IPS-NIHi11 (cell line): ENCODE results near the gene TMEM184A.

ENCODE experiments used
- DNase-seq: peaks from one replicate; pipeline ENCODE4 v3.0.0; 2012; ENCODE audit warnings: mixed read lengths, low spot score

Gene TMEM184A

DNA sequence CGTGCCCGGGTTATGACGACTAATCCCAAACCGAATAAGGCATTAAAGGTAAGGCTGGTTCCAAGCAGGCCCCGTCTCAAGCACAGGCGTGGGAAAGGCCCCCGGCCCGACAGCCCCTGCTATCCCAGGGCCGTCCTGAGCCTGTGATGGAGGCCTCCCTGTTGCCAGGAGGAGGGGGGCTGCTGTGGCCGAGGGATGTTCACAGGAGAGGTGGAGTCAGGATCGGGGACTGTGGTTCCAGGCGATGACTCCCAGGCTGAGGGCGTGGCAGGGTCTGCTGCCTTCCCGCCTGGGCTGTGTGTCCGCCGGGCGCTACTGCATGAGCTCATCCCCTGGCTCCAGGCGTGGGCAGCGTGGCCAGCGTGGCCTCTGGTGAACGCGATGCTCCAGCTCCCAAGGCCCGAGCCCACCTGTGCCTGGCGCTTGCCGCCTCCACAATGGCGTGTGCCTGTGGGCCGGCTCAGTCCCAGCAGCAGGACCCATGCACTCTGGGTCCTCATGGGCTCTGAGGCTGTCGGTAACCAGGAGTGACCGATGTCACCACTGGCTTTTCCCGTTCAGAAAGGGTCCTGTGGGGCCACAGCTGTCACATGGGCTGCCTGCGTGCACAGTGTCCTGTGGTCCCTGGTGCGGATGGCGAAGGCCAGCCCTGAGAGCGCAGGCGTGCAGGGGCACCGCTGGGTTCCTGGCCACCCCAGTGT lies 16.7 kb downstream of the TMEM184A start:
- DNase-seq, result no peak

DNA sequence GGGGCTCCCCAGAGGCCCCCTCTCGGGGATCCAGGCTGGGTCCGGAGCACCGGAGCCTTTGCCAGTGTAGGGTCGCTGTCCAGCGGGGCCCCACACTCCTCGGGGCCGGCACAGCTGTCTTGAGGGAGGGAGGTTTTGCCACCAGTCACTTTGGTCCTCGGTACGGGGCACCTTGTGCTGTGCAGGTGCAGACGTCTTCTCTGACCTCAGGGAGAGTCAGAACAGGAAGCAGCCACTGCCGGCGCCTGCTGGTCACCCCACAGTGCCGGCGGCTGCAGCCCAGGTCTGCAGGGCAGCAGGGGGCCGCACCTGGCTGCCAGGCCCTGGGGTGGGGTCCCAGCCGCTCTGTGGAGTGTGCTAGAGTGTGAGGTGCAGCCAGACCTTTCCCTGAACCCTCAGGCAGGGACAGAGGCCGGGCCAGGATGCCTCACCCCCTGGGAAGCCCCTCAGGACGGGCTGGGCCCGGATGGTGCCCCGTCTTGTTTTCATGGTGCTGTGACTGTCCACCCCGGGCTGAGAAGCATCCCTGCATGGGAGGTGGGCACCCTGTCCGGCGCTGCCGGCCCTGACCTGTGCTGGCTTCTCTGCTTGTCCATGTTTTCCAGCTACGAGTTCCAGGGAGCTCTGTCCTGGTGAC lies 17.3 kb downstream of the TMEM184A start:
- DNase-seq, result no peak

DNA sequence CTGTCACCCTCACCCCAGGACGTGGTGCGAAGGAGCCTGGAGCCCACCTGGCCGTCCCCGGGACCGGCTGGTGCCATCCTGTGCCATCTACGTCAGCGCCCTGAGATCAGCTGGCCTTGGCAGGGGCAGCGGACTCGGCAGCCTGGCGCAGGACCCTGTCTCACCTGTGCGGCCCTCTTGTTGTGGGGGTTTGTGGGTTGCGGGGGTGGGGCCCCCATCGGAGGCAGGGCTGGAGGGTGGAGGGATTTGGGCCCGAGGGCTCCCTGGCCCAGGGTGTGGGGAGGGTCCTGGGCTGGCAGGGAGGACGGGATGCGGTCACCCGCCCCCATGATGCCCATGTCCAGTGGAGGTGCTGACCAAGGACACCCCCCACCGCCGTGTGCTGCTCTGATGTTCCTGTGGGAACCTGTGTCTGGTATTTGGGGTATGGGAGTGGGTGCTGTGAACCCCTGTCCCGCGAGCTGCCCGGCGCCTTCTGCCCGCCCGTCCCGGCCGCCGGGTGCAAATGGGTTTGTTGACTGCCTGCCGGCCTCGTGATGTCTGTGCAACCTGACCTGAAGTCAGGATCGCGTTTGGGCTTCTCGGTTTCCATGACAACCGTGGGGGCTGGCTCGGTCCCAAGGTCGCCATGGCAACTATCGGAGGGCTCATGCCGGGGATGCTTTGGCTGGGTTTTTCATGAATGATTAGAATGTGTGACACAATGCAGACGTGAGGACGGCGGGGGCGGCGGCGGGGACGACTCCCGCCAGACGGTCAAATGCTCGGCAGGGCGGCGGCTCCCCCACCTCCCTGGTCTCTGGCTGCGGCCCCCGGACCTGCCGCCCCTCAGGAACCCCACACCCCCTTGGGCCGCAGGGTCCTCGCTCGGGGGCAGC lies 18.2 kb downstream of the TMEM184A start:
- peak; percentile 78 for DNase-seq

DNA sequence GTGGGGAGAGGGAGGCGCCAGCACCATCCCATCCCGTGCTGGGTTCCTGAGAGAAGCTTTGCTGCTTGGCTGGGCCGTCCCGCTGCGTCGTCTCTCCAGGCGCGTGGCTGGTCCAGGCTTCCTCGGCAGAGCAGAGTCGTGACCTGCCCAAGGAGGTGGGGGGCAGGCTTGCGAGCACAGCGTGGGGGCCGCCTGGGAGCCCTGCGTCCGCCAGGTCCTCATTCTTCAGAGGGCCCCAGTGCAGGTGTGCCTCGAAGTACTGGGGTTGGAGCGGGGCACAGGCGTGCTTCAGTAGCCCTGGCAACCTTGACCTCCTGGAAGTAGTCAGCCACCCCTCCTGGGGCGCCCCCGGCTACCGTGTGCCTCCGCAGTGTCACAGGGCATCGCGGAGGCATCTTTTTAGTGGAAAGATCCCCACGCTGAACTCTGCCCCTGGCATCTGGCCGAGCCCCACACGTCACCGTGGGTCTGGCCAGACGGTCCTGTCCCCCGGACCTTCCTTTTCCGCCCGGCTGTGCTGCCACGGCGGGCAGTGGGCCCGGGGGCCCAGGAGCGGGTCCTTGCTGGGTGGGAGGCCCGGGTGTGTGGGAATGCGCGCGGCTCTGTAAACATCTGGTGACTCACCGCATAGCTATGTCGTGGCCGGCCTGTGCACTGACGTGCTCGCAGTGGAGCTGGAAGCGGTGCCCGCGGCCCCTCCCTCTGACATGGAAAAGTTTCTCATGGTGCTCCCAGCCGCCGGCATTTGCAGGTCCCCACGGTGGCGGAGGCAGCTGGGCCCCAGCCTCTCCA lies 19.1 kb downstream of the TMEM184A start:
- DNase-seq, result peak; percentile 87

DNA sequence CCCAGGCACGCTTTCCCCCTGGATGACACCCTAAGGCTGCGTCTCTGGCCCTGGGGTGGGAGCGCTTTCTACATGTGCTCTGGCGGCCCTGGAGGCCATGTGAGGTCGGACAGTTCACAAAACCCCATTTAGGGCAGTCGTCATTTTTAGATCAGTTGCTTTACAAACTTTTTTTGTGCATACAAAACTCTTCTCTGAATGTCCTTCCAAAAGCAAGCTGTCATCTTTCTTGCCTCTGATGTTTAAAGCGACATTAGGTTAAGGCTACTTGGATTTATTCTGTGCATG lies 19.6 kb downstream of the TMEM184A start:
- DNase-seq, result no peak

DNA sequence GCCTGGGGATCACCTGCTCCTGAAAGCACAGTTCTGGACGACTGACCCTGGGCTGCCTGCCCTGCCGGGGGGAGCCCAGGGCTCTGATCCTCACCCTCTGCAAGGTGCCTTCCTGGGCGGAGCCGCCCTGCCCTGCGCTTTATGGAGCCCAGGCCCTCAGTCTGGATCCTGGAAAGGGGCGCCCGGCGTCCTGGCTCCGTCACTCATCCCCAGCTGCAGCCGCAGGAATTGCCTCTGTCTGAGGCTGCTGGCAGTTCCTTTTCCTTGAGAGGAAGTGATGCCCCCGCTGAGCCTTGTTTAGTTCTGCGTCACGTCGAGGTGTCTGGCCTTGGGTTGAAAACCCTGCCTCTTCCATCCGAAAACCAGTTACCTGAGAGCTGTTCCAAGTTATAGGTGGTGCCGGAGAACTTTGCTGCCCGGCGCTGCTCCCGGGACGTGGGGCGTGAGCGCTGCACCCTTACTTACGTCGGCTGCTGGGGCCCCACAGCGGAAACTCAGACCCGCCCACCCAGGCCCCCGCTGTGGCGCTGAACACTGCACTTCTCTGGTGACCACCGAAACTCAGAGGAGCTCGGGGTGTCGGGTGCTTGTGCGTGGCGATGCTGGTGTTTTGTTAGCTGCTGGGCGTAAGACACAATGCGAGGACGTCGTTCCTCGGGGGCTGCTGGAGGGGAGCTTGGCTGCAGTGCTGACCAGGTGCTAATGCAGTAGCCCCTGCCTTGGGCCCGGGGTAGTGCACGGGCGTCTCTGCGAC lies 20.1 kb downstream of the TMEM184A start:
- DNase-seq, result no peak

DNA sequence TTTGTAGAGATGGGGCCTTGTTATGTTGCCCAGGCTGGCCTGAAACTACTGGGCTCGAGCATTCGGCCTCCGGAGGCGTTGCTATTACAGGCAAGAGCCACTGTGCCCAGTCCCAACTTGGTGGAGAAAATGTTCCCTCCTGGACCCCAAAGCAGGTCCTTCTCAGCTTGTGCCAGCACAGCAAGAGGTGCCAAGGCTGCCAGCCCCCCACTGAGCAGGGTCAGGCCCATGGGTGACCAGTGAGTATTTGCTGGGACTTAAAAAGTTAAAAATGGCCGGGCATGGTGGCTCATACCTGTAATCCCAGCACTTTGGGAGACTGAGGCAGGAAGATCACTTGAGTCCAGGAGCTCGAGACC lies 20.9 kb downstream of the TMEM184A start:
- no peak for DNase-seq

DNA sequence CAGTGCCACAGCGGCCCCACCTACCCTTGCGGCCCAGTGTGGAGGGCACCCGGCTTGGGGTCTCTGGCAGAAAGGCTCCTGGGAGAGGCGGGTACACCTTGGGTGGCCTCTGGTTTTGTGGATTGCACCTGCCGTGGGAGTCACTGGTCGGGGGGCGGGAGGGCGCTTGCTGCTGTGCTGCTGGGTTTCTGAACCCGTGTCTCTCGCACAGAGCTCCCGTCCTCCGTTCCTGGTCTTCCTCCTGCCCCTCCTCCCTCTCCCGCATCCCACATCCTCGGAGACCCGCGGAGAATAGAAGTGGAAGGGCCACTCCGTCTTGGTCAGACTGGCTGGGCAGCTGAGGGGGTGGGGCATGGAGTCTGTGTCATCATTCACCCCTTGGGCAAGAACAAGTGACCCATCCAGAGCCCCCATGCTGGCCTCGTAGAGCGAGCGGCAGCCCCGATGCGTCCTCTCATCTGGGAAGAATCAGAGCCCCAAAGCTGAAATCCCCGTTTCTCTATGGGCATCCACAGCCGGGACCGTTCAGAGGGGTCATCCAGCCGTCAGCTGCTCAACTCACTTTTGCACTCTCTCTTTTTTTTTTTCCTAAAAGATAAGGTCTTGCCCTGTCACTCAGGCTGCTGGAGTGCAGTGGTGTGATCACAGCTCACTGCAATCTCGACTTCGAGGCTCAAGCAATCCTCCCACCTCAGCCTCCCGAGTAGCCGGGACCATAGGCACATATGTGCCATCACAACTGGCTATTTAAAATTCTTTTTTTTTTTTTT lies 21.5 kb downstream of the TMEM184A start:
- no peak for DNase-seq

DNA sequence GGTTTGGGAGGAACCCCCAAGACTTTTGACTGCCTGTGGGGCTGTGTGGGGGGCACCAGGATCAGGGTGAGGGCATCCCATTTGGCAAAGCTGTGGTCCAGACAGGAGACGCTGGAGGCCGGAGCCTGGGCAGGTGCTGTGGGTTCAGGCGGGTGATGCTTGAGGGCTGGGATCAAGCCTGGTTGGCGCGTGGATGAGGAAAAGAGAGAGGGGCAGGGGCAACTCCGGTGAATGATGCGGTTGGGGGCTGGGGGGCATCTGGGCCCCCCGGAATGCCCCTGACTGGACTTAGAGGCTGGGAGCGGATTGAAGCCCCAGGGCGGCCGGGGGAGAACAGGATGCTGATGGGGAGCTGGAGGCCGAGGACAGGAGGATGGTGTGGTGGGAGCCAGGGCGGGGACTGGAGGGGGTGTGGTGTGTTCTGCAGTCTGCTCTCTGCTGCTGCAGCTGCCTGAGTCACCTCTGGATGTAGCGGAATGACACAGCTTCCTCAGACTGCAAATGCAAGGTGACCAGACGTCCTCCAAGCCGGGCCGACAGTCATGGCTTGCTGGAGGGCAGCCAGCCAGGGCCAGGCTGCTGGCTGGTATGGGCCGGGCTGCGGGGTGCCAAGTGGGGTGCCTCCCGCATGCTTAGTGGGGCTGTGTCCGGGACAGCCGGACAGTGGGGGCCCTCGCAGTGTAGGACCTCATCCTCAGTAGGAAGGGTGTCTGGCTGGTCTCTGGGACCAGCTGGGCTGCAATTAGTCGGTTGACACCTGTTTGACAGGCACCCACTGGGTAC lies 22.3 kb downstream of the TMEM184A start:
- no peak for DNase-seq

DNA sequence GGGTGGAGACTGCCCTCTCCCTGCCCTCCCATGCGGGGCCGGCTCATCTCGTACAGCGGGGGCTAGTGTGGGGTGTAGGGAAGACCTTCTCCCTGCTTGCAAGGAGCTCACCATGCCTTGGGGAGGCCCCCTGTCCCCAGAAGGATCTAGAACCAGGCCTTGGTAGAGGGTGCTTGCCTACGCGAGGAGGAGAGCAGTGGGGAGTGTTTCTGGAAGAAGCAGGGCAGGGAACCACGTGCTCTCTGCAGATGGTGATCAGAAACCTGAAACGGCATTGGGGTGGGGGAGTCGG lies 22.8 kb downstream of the TMEM184A start:
- DNase-seq, result no peak

DNA sequence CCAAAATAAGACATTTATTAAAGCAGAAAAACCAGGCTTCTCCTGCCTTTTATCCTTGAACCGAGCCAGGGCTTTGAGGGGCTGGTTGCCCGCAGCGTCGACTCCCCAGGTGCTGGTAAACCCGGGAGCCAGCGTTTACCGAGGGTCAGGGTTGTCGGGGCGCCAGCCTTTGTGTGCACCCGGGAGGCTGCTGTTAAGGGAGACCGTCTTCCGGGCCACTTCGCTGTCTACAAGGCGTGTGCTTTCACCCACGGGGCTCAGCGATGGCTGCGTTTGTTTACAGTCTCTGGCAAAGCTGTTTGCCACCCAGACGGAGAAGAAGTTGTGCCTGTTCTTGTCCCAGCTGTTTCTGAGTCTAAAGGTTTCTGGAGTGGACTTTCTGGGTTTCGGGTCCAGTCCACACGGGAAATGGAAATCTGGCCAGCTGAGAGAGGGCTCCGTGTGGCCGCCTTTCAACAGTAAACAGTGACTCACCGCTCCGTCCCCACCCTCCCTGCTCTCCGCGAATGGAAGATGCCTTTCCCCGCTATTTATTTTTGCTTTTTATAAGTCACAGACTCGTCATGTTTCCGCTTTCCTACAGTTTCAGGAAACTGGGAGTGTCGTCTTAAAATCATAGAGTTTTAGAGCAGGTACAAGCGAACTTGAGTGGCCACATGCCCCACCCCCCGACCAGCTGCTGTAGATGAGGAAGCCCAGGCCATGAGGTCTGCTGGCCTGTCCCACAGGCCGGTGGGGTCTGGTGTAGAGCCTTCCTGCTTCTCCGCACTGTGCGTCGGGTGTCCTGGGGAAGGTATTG lies 23.4 kb downstream of the TMEM184A start:
- no peak for DNase-seq

DNA sequence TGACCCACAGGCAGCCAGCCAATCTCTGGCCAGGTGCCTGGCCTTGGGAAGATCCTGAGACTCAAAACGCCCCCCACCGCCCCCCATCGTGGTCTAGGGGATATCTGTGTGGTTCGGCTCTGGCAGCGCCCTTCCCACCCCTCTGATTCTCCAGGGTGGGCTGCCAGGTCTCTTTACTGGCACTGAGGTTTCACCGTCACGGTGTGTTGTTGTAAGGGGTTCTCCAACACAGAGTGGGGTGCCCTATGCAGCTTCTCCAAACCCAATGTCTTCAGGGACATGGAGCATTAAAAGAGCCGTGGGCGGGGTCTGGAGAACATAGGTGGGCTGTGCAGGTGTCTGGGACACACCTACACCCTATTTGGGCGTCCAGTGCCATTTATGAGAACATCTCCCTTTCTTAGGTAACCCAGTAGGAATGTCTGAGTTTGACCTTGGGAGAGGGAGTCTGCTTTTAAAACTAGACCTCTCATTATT lies 24.0 kb downstream of the TMEM184A start:
- no peak for DNase-seq

DNA sequence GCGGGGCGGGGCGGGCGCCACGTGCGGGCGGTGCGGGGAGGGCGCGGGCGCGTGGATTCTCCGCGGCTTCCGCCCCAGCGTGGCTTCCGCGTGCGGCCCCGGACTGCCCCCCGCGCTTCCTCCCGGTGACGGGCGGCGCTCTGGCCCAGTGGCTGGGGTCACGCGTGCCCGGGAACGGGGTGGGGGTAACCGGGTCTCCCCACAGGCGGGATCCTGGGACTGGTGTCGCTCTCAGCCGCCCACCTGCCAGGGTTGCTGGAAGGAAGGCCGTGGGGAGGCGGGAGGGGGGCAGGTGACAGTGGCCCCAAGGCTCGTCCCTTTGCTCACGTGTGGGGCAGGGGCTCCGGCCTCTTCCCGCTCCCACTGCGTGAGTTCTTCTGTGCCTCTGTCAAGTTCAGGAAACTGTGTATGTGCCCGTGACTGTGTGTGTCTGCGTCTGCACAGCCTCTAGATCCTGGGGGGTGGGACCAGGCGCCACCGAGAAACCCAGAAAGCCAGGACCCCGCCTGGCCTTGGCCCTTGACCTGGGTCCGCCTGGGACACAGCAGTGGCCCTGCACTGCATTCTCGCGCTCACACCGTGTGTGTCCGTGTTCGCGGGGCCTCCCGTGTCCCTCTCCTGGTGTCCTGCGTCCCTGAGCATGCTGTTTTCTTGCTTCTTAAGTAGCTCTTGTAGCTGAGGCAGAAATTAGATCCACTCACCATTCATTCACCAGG lies 24.6 kb downstream of the TMEM184A start:
- DNase-seq, result peak; percentile 45

DNA sequence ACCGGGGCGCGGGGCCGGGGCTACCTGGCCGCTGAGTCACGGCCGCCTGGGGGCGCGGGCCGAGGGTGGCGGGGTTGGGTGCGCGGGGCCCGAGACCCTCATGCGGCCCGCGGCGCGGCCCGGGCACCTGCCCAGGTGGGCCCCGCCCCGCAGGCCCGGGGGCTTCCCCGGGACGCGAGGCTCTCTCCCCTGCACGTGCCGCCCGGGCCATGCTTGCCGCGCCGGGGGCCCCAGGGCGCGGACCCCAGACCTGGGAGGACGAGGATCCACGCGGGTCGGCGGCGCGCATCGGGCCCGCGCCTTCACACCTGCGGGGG lies 25.1 kb downstream of the TMEM184A start:
- DNase-seq, result no peak

DNA sequence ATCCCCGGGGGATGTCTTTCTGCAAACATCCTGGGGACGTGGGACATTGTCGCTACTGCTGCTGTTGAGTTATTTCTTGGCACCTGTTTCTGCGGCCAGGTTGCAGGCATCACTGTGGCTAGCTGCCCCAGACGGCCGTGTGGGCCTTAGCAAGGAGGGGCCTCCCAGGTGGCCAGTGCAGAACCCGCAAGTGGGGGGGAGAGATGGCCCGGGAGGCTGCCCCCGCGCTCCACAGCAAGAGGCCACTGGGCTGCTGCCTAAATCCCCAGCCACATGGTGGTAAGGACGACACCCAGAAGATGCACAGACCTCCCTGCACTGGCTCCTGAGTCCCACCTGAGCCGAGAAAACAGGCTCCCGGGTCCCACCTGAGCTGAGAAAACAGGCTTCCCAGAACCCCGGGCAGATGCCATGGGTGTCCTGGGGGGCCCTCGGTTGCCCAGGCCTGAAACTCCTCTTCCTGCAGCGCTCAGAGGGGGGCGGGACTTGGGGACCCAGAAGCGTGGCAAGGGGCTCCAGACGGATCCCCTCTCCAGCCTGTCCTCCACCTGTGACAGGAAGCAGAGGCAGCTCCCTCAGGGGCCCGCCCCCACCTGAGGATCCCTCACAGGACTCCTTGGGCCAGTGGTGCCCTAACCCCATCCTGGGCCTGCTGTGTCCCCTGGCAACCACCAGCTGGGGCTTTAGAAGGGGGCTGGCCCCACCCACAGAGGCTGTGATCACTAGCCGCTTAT lies 26.5 kb downstream of the TMEM184A start:
- no peak for DNase-seq

DNA sequence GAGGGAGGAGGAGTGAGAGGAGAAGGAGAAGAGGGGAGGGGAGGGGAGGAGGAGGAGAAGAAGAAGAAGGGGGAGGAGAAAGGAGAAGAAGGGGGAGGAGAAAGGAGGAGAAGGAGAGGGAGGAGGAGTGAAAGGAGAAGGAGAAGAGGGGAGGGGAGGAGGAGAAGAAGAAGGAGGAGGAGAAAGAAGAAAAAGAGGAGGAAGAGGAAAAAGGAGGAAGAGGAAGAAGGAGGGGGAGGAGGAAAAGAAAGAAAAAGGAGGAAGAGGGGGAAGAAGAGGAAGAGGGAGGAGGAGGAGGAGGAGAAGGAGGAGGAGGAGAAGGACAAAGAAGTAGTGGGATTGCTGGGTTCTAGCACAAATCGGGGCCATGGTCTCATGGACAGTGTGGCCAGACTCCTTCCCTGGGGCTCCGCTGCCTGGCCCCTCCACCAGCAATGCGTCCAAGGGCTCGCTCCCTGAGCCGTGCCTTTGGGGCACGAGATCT lies 29.7 kb downstream of the TMEM184A start:
- DNase-seq, result no peak

DNA sequence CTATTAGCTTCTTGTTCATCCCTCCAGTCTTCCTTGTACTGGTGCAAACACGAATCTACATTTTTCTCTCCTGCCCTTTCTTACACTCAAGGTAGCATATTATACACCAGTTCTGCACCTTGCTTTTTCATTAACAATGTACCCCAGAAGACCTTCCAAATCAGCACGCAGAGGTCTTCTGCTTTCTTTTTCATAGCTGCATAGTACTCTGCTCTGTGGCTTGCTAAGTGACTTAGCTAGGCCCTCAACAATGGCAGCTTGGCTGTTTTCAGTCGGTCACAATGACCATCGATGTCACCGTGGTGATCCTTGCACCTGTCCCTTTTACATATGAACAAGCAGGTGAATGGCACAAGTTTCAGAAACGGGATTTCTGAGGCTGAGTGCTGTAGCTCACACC lies 30.6 kb downstream of the TMEM184A start:
- DNase-seq, result no peak

DNA sequence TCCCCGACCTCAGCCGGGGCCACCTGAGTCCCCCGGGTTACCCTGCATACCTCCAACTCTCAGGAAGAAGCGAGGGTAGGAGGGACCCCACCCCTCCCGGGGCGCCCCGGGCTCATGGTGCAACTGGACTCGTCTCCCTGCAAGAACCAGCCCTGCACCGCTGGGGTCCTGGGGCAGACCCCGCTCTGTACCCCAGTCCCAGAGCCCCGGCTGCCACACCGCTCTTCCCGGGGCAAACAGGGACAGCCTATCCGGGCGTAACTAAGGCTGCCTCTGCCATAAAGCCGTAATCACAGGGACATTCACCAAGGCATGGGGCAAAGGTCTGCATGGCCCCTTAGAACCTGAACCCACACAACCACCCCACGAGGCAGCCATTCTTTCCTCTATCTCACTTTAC lies 32.2 kb downstream of the TMEM184A start:
- no peak for DNase-seq
